ENCODE data around the gene EPHA8.

EPHA8 gene

DNA sequence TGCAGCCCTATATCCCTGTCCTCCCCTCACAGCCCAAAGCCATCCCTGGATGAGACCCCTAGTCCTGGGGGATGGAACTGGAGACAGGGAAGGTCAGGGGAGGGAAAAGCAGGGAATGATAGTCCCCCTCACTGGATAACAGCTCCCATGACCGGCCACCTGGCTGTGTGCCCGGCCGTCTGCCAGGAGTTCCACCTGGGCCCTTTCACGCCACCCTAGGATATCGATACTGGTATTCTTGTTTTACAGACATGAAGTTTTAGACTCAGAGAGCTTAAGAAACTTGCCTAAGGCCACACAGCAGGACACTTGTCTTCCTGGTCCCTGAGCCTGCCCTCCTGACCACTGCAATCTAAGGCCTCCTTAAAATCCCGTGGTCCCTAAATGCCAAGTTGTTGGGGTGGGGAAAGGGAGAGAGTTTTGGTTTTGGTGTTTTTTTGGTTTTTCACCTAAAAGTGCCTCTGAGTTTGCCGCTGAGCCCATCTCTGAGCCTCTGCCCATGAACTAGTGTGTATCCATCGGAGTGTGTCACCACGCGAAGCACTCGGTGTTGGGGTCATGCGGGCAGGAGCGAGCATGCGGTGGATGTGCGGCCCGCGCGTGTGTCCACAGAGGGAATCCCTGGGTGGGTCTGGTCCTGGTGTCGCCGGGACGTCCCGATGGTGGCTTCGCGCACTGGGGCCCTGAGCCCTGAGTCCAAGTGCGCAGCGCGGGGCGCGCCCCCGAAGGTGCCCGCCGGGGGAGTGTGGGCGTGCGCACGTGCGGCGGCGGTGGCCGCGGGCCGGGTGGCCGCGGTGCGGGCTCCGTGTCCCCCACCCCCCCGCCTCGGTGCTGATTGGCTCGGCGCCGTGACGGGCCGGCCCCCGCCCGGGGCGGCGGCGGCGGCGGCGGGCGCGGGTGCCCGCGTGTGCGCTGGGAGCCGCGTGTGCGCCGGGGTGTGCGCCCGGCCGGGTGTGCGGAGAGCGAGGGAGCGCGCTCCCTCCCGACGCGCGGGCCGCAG is at the start of gene EPHA8:
EPHA8 (plus strand) TSS at position 906 of the 1,000 bp plus-strand sequence. CDS start 147 bp downstream, outside the sequence.
- H3K27me3 Mint-ChIP-seq = peaks cover 71% of the 10 kb centered on the region

GRCh38 chr1:22516906-22517571 is 46.2 kb upstream of the EPHA8 start:
- H3K36me3 Mint-ChIP-seq (ENCODE audit: low read depth) = peaks cover 96% of the 10 kb centered on the region
- H3K27ac Mint-ChIP-seq = no peak overlapping the region

More for the DNA sequence above, at the start of gene EPHA8:
- no peak for DNase-seq
- no peak within 1 kb of the TSS for H3K4me3 Mint-ChIP-seq
- no peaks in the 10 kb centered on the region for H3K9me3 Mint-ChIP-seq
- peaks cover 4% of the 10 kb centered on the region for H3K4me1 Mint-ChIP-seq (ENCODE audit: low read depth)
- no peaks in the 10 kb centered on the region for H3K36me3 Mint-ChIP-seq (ENCODE audit: low read depth)
- no peak within 1 kb of the TSS for H3K27ac Mint-ChIP-seq

DNA sequence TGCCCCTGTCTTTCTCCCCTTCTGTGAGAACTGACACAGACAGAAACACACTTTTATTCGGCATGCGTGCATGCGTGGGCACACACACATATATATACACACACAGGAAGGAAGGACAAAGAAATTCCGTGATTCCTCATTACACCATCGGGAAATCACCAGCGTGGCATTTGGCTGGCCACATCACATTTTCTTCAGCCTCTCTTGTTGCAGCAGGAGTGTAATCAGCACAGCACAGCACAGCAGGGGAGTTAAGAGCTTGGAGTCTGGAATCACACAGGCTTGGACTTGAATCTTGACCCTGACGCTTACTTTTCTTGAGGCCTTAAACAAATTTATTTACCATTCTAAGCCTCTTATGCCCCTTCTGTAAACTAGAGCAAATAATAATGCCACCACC is 45.3 kb upstream of the EPHA8 start:
- Mint-ChIP-seq H3K4me1 (ENCODE audit: low read depth) (no peaks in the 10 kb centered on the region), H3K36me3 (ENCODE audit: low read depth) (peaks cover 96% of the 10 kb centered on the region), H3K27me3 (no peaks in the 10 kb centered on the region), H3K27ac (no peak overlapping the region), H3K9me3 (no peaks in the 10 kb centered on the region), H3K4me3 (no peak overlapping the region)
- no peak for DNase-seq

More at GRCh38 chr1:22516906-22517571, 46.2 kb upstream of the EPHA8 start:
- H3K9me3 Mint-ChIP-seq = no peaks in the 10 kb centered on the region
- H3K4me1 Mint-ChIP-seq (ENCODE audit: low read depth) = no peaks in the 10 kb centered on the region
- H3K4me3 Mint-ChIP-seq = no peak overlapping the region
- H3K27me3 Mint-ChIP-seq = no peaks in the 10 kb centered on the region
- DNase-seq = no peak

DNA sequence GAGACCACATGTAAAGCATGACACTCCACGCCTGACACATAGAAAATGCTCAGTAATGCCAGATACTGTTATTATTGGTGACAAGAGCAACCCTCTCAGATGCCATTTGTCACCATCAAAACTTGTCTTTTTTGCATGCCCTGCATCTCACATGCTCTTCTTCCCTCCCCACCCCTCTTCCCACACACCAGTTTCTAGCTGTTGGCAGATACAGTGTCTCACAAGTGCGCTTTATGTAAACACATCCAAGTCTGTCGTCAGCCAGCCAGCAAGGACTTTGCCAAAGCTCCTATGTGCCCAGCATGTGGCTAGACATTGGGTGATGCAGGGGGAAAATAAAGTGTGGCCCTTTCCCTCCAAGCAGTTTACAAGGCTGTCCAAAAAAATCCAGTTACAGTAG is 44.9 kb upstream of the EPHA8 start:
- H3K27ac Mint-ChIP-seq = no peak overlapping the region
- H3K4me1 Mint-ChIP-seq (ENCODE audit: low read depth) = no peaks in the 10 kb centered on the region
- H3K4me3 Mint-ChIP-seq = no peak overlapping the region
- no peaks in the 10 kb centered on the region for H3K27me3 Mint-ChIP-seq
- no peak for DNase-seq
- H3K9me3 Mint-ChIP-seq = no peaks in the 10 kb centered on the region
- H3K36me3 Mint-ChIP-seq (ENCODE audit: low read depth) = peaks cover 97% of the 10 kb centered on the region

GRCh38 chr1:22520871-22521270 is 42.4 kb upstream of the EPHA8 start:
- Mint-ChIP-seq H3K27me3 (no peaks in the 10 kb centered on the region), H3K4me1 (ENCODE audit: low read depth) (no peaks in the 10 kb centered on the region), H3K9me3 (no peaks in the 10 kb centered on the region), H3K4me3 (no peak overlapping the region), H3K36me3 (ENCODE audit: low read depth) (peaks cover 100% of the 10 kb centered on the region), H3K27ac (no peak overlapping the region)
- no peak for DNase-seq

- H3K27ac Mint-ChIP-seq = no peak overlapping the region
- H3K36me3 Mint-ChIP-seq (ENCODE audit: low read depth) = peaks cover 100% of the 10 kb centered on the region
- H3K9me3 Mint-ChIP-seq = no peaks in the 10 kb centered on the region
- H3K4me3 Mint-ChIP-seq = no peak overlapping the region
- no peaks in the 10 kb centered on the region for H3K4me1 Mint-ChIP-seq (ENCODE audit: low read depth)
- no peak for DNase-seq
- H3K27me3 Mint-ChIP-seq = no peaks in the 10 kb centered on the region
These were observed 41.6 kb upstream of the EPHA8 start for GRCh38 chr1:22521692-22522091.

DNA sequence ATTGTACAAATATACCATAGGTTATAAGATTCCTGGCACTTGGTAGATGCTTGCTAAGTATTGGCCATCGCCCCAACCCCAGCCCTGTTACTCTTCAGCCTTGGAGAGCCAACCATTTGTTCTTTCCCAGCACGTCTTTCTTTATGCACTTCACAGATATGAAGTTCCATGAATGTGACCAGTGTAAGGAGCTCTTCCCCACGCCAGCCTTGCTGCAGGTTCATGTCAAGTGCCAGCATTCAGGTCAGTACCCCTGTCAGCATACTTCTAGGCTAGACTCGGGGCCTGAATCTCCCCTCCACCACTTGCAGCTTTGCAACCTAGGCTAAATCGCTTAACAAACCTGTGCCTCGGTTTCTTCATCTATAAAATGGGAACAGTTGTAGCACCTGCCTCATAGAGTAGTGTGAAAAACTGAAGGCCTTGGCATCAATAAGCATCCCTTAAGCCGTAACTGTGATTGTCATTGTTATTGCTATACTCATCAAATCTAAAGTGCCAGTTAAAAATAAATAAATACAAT is 41.0 kb upstream of the EPHA8 start:
- Mint-ChIP-seq H3K27me3 (no peaks in the 10 kb centered on the region), H3K9me3 (no peaks in the 10 kb centered on the region), H3K4me3 (no peak overlapping the region), H3K27ac (no peak overlapping the region), H3K4me1 (ENCODE audit: low read depth) (no peaks in the 10 kb centered on the region), H3K36me3 (ENCODE audit: low read depth) (peaks cover 100% of the 10 kb centered on the region)
- DNase-seq = no peak

- H3K4me3 Mint-ChIP-seq = no peak overlapping the region
- no peaks in the 10 kb centered on the region for H3K4me1 Mint-ChIP-seq (ENCODE audit: low read depth)
- peaks cover 99% of the 10 kb centered on the region for H3K36me3 Mint-ChIP-seq (ENCODE audit: low read depth)
- H3K9me3 Mint-ChIP-seq = no peaks in the 10 kb centered on the region
- H3K27ac Mint-ChIP-seq = no peak overlapping the region
- no peaks in the 10 kb centered on the region for H3K27me3 Mint-ChIP-seq
- no peak for DNase-seq
These were observed 38.8 kb upstream of the EPHA8 start for GRCh38 chr1:22524481-22524880.

DNA sequence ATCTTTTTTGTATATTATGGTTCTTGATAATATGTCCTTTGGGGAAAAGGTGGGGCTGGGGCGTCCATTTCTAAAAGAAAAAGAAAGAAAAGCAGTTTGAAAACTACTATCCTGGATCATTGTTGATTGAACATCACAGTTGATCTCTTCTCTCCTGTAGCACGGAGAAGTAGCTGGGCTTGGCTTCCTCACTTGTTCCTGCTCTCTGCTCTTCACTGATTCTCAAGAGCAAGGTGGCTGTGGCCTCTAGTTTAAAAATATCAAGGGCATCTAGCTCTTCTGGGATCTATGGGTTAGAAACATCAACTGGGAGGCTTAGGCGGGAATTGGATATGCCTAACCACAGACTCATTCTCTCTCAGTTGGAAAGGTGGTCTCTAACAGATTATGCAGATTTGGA is 38.1 kb upstream of the EPHA8 start:
- Mint-ChIP-seq H3K27ac (no peak overlapping the region), H3K4me1 (ENCODE audit: low read depth) (no peaks in the 10 kb centered on the region), H3K36me3 (ENCODE audit: low read depth) (peaks cover 99% of the 10 kb centered on the region), H3K9me3 (no peaks in the 10 kb centered on the region), H3K4me3 (no peak overlapping the region), H3K27me3 (no peaks in the 10 kb centered on the region)
- no peak for DNase-seq

GRCh38 chr1:22525646-22526045 is 37.6 kb upstream of the EPHA8 start:
- no peak for DNase-seq
- H3K9me3 Mint-ChIP-seq = no peaks in the 10 kb centered on the region
- H3K27ac Mint-ChIP-seq = no peak overlapping the region
- H3K36me3 Mint-ChIP-seq (ENCODE audit: low read depth) = peaks cover 96% of the 10 kb centered on the region
- no peak overlapping the region for H3K4me3 Mint-ChIP-seq
- H3K4me1 Mint-ChIP-seq (ENCODE audit: low read depth) = no peaks in the 10 kb centered on the region
- H3K27me3 Mint-ChIP-seq = no peaks in the 10 kb centered on the region

- Mint-ChIP-seq H3K36me3 (ENCODE audit: low read depth) (peaks cover 91% of the 10 kb centered on the region), H3K9me3 (no peaks in the 10 kb centered on the region), H3K27me3 (no peaks in the 10 kb centered on the region)
These were observed 37.2 kb upstream of the EPHA8 start for GRCh38 chr1:22526098-22526497.

DNA sequence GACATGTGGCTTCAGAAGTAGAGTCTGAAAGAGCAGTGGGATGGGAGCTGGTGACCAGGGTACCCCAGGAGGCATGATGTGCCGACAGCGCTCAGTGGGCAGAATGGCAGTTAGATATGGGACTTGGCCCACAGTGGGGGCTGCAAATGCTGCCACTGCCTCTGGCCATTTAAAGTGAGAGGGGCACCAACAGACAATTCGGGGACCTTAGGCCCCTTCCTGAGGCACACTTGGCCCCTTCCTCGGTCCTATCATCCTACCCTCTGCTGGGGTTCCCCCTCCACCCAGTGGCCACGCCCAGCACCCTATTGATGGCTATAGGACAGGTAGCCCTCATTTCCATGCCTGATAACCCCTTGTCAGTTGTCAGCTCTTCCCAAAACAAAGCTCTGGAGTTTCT is 36.6 kb upstream of the EPHA8 start:
- no peak for DNase-seq
- Mint-ChIP-seq H3K36me3 (ENCODE audit: low read depth) (peaks cover 88% of the 10 kb centered on the region), H3K9me3 (no peaks in the 10 kb centered on the region), H3K4me1 (ENCODE audit: low read depth) (no peaks in the 10 kb centered on the region), H3K27ac (no peak overlapping the region), H3K4me3 (no peak overlapping the region), H3K27me3 (no peaks in the 10 kb centered on the region)

More at GRCh38 chr1:22526098-22526497, 37.2 kb upstream of the EPHA8 start:
- no peak for DNase-seq
- H3K4me3 Mint-ChIP-seq = no peak overlapping the region
- H3K4me1 Mint-ChIP-seq (ENCODE audit: low read depth) = no peaks in the 10 kb centered on the region
- no peak overlapping the region for H3K27ac Mint-ChIP-seq

- Mint-ChIP-seq H3K36me3 (ENCODE audit: low read depth) (peaks cover 88% of the 10 kb centered on the region), H3K4me3 (no peak overlapping the region)
These were observed 36.2 kb upstream of the EPHA8 start for GRCh38 chr1:22527122-22527521.

DNA sequence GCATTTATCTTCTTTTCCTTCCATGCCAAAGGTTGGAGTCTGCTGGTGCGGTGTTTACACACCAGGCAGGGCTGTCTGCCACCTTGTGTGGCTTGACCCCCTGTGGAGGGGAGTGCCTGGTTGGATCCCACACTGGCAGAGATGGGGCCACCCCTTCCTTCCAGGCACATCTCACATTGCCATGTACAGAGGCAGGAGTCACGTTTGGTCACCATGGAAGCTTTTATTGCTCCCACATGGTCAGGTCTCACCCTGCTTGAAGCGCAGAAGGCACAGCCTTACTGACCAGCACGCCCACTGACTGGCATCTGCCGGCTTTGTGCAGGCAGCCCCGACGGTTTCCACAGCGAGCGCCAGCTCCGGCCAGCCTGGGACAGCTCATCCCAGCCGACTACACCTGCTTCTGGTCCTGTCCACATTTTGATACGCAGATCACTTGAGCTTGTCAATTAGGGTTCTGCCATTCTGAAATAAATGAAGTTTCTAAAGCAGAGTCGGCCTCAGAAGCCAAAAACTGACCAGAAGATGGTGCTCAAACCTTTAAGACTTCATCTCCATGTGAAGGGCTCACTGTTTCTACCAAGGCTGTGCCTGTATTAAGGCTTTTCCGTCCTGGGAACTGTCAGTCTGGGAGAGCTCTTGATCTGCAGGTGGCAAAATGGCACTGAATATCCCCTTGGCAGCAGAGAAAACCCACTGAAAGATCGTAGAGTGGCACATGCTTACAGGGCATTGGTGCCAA is 35.6 kb upstream of the EPHA8 start:
- Mint-ChIP-seq H3K4me1 (ENCODE audit: low read depth) (no peaks in the 10 kb centered on the region), H3K4me3 (no peak overlapping the region), H3K9me3 (no peaks in the 10 kb centered on the region), H3K27me3 (no peaks in the 10 kb centered on the region), H3K27ac (no peak overlapping the region), H3K36me3 (ENCODE audit: low read depth) (peaks cover 86% of the 10 kb centered on the region)
- DNase-seq = no peak

More at GRCh38 chr1:22527122-22527521, 36.2 kb upstream of the EPHA8 start:
- Mint-ChIP-seq H3K4me1 (ENCODE audit: low read depth) (no peaks in the 10 kb centered on the region), H3K9me3 (no peaks in the 10 kb centered on the region), H3K27ac (no peak overlapping the region), H3K27me3 (no peaks in the 10 kb centered on the region)
- DNase-seq = no peak
